SK-N-MC (cell line): Measurements from ENCODE around the gene DICER1.

Experiments
- EZH2 ChIP-seq: fragments of 200-600 bp; sonication (generic); IDR thresholded peaks from one replicate; pipeline ENCODE4 v1.6.1; 2017; ENCODE audit warnings: antibody characterized with exemption
- FOXP2 ChIP-seq: optimal IDR thresholded peaks from 2 replicates; pipeline ENCODE3; 2011; ENCODE audit warnings: mild to moderate bottlenecking, moderate library complexity; ENCODE audit not compliant: insufficient read depth; ENCODE audit errors: extremely low read length, control extremely low read depth
- POLR2AphosphoS5 ChIP-seq: IDR thresholded peaks from 2 replicates; pipeline ENCODE4 v1.6.1; 2012; ENCODE audit warnings: mild to moderate bottlenecking, low read depth, low read length, borderline replicate concordance

DNA sequence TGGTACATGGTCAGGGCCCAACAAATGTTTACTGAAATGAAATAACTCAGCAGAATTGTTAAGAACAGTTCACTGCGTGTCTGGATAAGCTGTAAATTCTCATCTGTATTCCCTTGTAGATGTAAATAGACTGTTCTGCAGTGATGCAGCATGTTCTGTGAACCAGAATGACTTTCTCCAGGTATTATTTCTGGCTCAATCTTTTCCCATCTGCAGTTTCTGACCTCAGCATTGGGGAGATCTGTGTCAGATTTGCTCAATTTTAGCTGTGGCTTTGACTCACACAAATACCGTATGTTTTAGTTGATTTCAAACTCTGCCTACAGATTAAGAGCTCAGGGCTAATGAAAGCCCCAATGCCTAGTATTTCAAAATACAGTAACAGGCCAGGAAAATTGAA is 49.2 kb upstream of the DICER1 start:
- TF ChIP-seq POLR2AphosphoS5 (no peak), EZH2 (no peak), FOXP2 (no peak)
